ENCODE measurements around the gene EHD4.

EHD4 gene

GRCh38 chr15:41995476-41995855 is 23.1 kb upstream of the EHD4 start:
- no peak overlapping the region for H3K9ac ChIP-seq (ENCODE audit: low read length)
- H3K27me3 ChIP-seq (ENCODE audit: low read depth, low read length): no peaks in the 10 kb centered on the region
- no peak overlapping the region for H3K4me2 ChIP-seq (ENCODE audit: low read length)
- H2AFZ ChIP-seq (ENCODE audit: low read depth, low read length): no peak overlapping the region
- H3K27ac ChIP-seq (ENCODE audit: low read length): no peak overlapping the region
- TF ChIP-seq EZH2phosphoT487 (IDR thresholded peaks at IDR 0.05; ENCODE audit: low read depth): no peak
- no peak for TF ChIP-seq CTCF (IDR thresholded peaks at IDR 0.05; ENCODE audit: low read depth, low read length)
- H3K9me3 ChIP-seq (ENCODE audit: insufficient read depth, low read length): no peaks in the 10 kb centered on the region
- no peaks in the 10 kb centered on the region for H3K79me2 ChIP-seq (ENCODE audit: low read length)
- no peak overlapping the region for H3K4me3 ChIP-seq (ENCODE audit: low read length)
- peaks cover 5% of the 10 kb centered on the region; the same call in 1 of the 2 replicates for H3K4me1 ChIP-seq (ENCODE audit: low read length)
- no peaks in the 10 kb centered on the region for H4K20me1 ChIP-seq (ENCODE audit: insufficient read depth, low read length)
- no peaks in the 10 kb centered on the region for H3K36me3 ChIP-seq (replicated peaks; ENCODE audit: low read depth, low read length)

- Histone ChIP-seq H3K36me3 (replicated peaks; ENCODE audit: low read depth, low read length) (no peaks in the 10 kb centered on the region), H3K4me1 (ENCODE audit: low read length) (peaks cover 5% of the 10 kb centered on the region; the same call in 1 of the 2 replicates), H3K4me2 (ENCODE audit: low read length) (no peak overlapping the region), H3K27me3 (ENCODE audit: low read depth, low read length) (no peaks in the 10 kb centered on the region), H2AFZ (ENCODE audit: low read depth, low read length) (no peak overlapping the region), H3K9me3 (ENCODE audit: insufficient read depth, low read length) (no peaks in the 10 kb centered on the region), H3K4me3 (ENCODE audit: low read length) (no peak overlapping the region), H3K27ac (ENCODE audit: low read length) (no peak overlapping the region), H3K79me2 (ENCODE audit: low read length) (no peaks in the 10 kb centered on the region), H3K9ac (ENCODE audit: low read length) (no peak overlapping the region), H4K20me1 (ENCODE audit: insufficient read depth, low read length) (no peaks in the 10 kb centered on the region)
- TF ChIP-seq CTCF (IDR thresholded peaks at IDR 0.05; ENCODE audit: low read depth, low read length) (no peak), EZH2phosphoT487 (IDR thresholded peaks at IDR 0.05; ENCODE audit: low read depth) (no peak)
These were observed 22.6 kb upstream of the EHD4 start for GRCh38 chr15:41994772-41995475.

- Histone ChIP-seq H3K36me3 (replicated peaks; ENCODE audit: low read depth, low read length) (no peaks in the 10 kb centered on the region), H3K4me3 (ENCODE audit: low read length) (no peak overlapping the region), H3K27me3 (ENCODE audit: low read depth, low read length) (no peaks in the 10 kb centered on the region; the same call in 1 of the 2 replicates), H3K9me3 (ENCODE audit: insufficient read depth, low read length) (no peaks in the 10 kb centered on the region), H4K20me1 (ENCODE audit: insufficient read depth, low read length) (no peaks in the 10 kb centered on the region), H3K4me2 (ENCODE audit: low read length) (no peak overlapping the region), H2AFZ (ENCODE audit: low read depth, low read length) (no peak overlapping the region), H3K4me1 (ENCODE audit: low read length) (peaks cover 3% of the 10 kb centered on the region; the same call in 1 of the 2 replicates), H3K9ac (ENCODE audit: low read length) (no peak overlapping the region), H3K79me2 (ENCODE audit: low read length) (no peaks in the 10 kb centered on the region), H3K27ac (ENCODE audit: low read length) (no peak overlapping the region)
- TF ChIP-seq CTCF (IDR thresholded peaks at IDR 0.05; ENCODE audit: low read depth, low read length) (no peak), EZH2phosphoT487 (IDR thresholded peaks at IDR 0.05; ENCODE audit: low read depth) (no peak)
These were observed 21.9 kb upstream of the EHD4 start for GRCh38 chr15:41994171-41994650.

GRCh38 chr15:41993472-41994170 is 21.3 kb upstream of the EHD4 start:
- Histone ChIP-seq H3K9ac (ENCODE audit: low read length) (no peak overlapping the region), H4K20me1 (ENCODE audit: insufficient read depth, low read length) (no peaks in the 10 kb centered on the region), H3K9me3 (ENCODE audit: insufficient read depth, low read length) (no peaks in the 10 kb centered on the region), H3K36me3 (replicated peaks; ENCODE audit: low read depth, low read length) (no peaks in the 10 kb centered on the region), H2AFZ (ENCODE audit: low read depth, low read length) (no peak overlapping the region), H3K79me2 (ENCODE audit: low read length) (no peaks in the 10 kb centered on the region), H3K4me1 (ENCODE audit: low read length) (no peaks in the 10 kb centered on the region), H3K27ac (ENCODE audit: low read length) (no peak overlapping the region), H3K4me3 (ENCODE audit: low read length) (no peak overlapping the region), H3K27me3 (ENCODE audit: low read depth, low read length) (peaks cover 4% of the 10 kb centered on the region; the same call in 1 of the 2 replicates), H3K4me2 (ENCODE audit: low read length) (no peak overlapping the region)
- TF ChIP-seq CTCF (IDR thresholded peaks at IDR 0.05; ENCODE audit: low read depth, low read length) (no peak), EZH2phosphoT487 (IDR thresholded peaks at IDR 0.05; ENCODE audit: low read depth) (no peak)
